Measurements from ENCODE around the gene CXCL5.
"Not testable (repeated sequence)": the region's sequence is repeated elsewhere in the genome, so short reads cannot be mapped to it uniquely, and the experiment has no call there.

Gene CXCL5

GRCh38 chr4:73970011-73970410 is 28.5 kb downstream of the CXCL5 start:
- Mint-ChIP-seq H3K9me3 (peaks cover 27% of the 10 kb centered on the region), H3K27ac (no peak overlapping the region), H3K27me3 (no peaks in the 10 kb centered on the region), H3K4me3 (no peak overlapping the region), H3K36me3 (ENCODE audit: low read depth) (no peaks in the 10 kb centered on the region), H3K4me1 (ENCODE audit: low read depth) (no peaks in the 10 kb centered on the region)

GRCh38 chr4:73967866-73968265 is 30.6 kb downstream of the CXCL5 start:
- H3K4me3 Mint-ChIP-seq = no peak overlapping the region
- H3K36me3 Mint-ChIP-seq (ENCODE audit: low read depth) = no peaks in the 10 kb centered on the region
- no peaks in the 10 kb centered on the region for H3K4me1 Mint-ChIP-seq (ENCODE audit: low read depth)
- H3K9me3 Mint-ChIP-seq = peaks cover 22% of the 10 kb centered on the region
- H3K27me3 Mint-ChIP-seq = no peaks in the 10 kb centered on the region
- no peak overlapping the region for H3K27ac Mint-ChIP-seq

- Mint-ChIP-seq H3K4me1 (ENCODE audit: low read depth) (no peaks in the 10 kb centered on the region), H3K9me3 (peaks cover 17% of the 10 kb centered on the region), H3K4me3 (no peak overlapping the region), H3K27me3 (no peaks in the 10 kb centered on the region), H3K27ac (no peak overlapping the region), H3K36me3 (ENCODE audit: low read depth) (no peaks in the 10 kb centered on the region)
Measured at GRCh38 chr4:73964862-73965611, 33.4 kb downstream of the CXCL5 start.

GRCh38 chr4:73962724-73963123 is 35.8 kb downstream of the CXCL5 start:
- Mint-ChIP-seq H3K27ac (no peak overlapping the region), H3K36me3 (ENCODE audit: low read depth) (no peaks in the 10 kb centered on the region), H3K9me3 (peaks cover 17% of the 10 kb centered on the region), H3K4me3 (no peak overlapping the region), H3K27me3 (no peaks in the 10 kb centered on the region), H3K4me1 (ENCODE audit: low read depth) (no peaks in the 10 kb centered on the region)

GRCh38 chr4:73959041-73959440 is 39.4 kb downstream of the CXCL5 start:
- H3K27ac Mint-ChIP-seq; H3K4me3 Mint-ChIP-seq; H3K27me3 Mint-ChIP-seq; H3K4me1 Mint-ChIP-seq (ENCODE audit: low read depth); H3K36me3 Mint-ChIP-seq (ENCODE audit: low read depth): not testable (repeated sequence)
- H3K9me3 Mint-ChIP-seq = peaks cover 28% of the 10 kb centered on the region

GRCh38 chr4:73952352-73952751 is 46.1 kb downstream of the CXCL5 start:
- no peak overlapping the region for H3K27ac Mint-ChIP-seq
- no peaks in the 10 kb centered on the region for H3K36me3 Mint-ChIP-seq (ENCODE audit: low read depth)
- peaks cover 10% of the 10 kb centered on the region for H3K9me3 Mint-ChIP-seq
- H3K4me1 Mint-ChIP-seq (ENCODE audit: low read depth) = no peaks in the 10 kb centered on the region
- H3K27me3 Mint-ChIP-seq = peaks cover 7% of the 10 kb centered on the region
- no peak overlapping the region for H3K4me3 Mint-ChIP-seq

- not testable (repeated sequence) for H3K36me3 Mint-ChIP-seq (ENCODE audit: low read depth); H3K9me3 Mint-ChIP-seq; H3K27ac Mint-ChIP-seq; H3K4me3 Mint-ChIP-seq; H3K4me1 Mint-ChIP-seq (ENCODE audit: low read depth)
- H3K27me3 Mint-ChIP-seq = peaks cover 10% of the 10 kb centered on the region
Measured at GRCh38 chr4:73950376-73950920, 48.0 kb downstream of the CXCL5 start.

GRCh38 chr4:73948990-73949706 is 49.3 kb downstream of the CXCL5 start:
- H3K27ac Mint-ChIP-seq = no peak overlapping the region
- peaks cover 21% of the 10 kb centered on the region for H3K27me3 Mint-ChIP-seq
- no peaks in the 10 kb centered on the region for H3K36me3 Mint-ChIP-seq (ENCODE audit: low read depth)
- H3K9me3 Mint-ChIP-seq = no peaks in the 10 kb centered on the region
- no peak overlapping the region for H3K4me3 Mint-ChIP-seq
- H3K4me1 Mint-ChIP-seq (ENCODE audit: low read depth) = no peaks in the 10 kb centered on the region

- Mint-ChIP-seq H3K27me3 (peaks cover 29% of the 10 kb centered on the region), H3K27ac (no peak overlapping the region), H3K4me3 (no peak overlapping the region), H3K36me3 (ENCODE audit: low read depth) (no peaks in the 10 kb centered on the region), H3K9me3 (no peaks in the 10 kb centered on the region), H3K4me1 (ENCODE audit: low read depth) (no peaks in the 10 kb centered on the region)
Measured at GRCh38 chr4:73948291-73948690, 50.2 kb downstream of the CXCL5 start.

GRCh38 chr4:73947239-73947985 is 51.1 kb downstream of the CXCL5 start:
- Mint-ChIP-seq H3K27ac (no peak overlapping the region), H3K4me3 (no peak overlapping the region), H3K36me3 (ENCODE audit: low read depth) (no peaks in the 10 kb centered on the region), H3K9me3 (no peaks in the 10 kb centered on the region), H3K27me3 (peaks cover 36% of the 10 kb centered on the region), H3K4me1 (ENCODE audit: low read depth) (no peaks in the 10 kb centered on the region)

GRCh38 chr4:73945674-73946449 is 52.6 kb downstream of the CXCL5 start:
- Mint-ChIP-seq H3K4me3 (no peak overlapping the region), H3K9me3 (no peaks in the 10 kb centered on the region), H3K36me3 (ENCODE audit: low read depth) (no peaks in the 10 kb centered on the region), H3K4me1 (ENCODE audit: low read depth) (no peaks in the 10 kb centered on the region), H3K27me3 (peaks cover 41% of the 10 kb centered on the region), H3K27ac (no peak overlapping the region)
